Measurements from ENCODE around the gene CD300A.
"Not testable (repeated sequence)": the region's sequence is repeated elsewhere in the genome, so short reads cannot be mapped to it uniquely, and the experiment has no call there.

CD300A gene

GRCh38 chr17:74485022-74485743 lies 18.7 kb downstream of the CD300A start:
- no peak for DNase-seq

- DNase-seq, result no peak
Measured at GRCh38 chr17:74485841-74486240, 19.4 kb downstream of the CD300A start.

DNA sequence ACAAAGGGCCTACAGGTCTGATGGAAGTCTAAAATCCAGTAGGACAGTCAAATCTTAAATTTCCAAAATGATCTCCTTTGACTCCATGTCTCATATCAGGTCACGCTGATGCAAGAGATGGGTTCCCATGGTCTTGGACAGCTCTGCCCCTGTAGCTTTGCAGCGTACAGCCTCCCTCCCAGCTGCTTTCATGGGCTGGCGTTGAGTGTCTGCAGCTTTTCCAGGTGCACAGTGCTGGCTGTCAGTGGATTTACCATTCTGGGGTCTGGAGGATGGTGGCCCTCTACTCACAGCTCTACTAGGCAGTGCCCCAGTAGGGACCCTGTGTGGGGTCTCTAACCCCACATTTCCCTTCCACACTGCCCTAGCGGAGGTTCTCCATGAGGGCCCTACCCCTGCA lies 21.8 kb downstream of the CD300A start:
- DNase-seq, result not testable (repeated sequence)

DNA sequence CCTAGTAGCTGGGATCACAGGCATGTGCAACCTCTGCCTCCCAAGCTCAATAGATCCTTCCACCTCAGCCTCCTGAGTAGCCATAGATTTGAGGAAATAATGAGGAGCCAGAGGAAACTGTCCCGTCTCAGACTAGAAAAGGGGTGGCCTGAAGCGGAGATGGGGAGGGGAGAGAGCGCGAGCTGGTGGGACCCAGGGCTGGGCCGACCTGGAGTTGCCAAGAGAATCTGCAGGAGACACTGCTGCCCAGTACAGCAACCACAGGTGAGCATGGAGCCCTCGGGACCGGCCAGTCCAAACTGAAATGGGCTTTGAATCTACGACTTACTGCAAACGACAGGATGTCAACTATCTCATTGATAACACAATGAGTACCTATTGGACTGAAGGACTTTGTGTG lies 24.3 kb downstream of the CD300A start:
- DNase-seq, result no peak

DNA sequence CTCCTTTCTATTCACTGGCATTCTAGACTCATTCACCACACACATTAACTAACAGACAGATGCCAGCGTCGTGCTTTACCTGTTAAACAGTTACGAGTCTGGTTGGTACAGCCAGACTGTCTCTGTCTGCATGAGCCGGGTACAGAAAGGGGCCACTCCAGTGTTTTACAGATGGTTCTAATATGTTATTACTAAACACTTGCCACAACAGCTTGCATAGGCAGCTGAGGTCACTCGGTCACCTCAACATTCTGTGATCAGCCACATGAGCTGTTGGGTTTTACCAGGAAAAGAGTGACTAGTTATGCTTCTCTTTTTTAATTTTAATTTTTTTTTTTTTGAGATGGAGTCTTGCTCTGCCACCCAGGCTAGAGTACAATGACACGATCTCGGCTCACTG lies 25.2 kb downstream of the CD300A start:
- no peak for DNase-seq

DNA sequence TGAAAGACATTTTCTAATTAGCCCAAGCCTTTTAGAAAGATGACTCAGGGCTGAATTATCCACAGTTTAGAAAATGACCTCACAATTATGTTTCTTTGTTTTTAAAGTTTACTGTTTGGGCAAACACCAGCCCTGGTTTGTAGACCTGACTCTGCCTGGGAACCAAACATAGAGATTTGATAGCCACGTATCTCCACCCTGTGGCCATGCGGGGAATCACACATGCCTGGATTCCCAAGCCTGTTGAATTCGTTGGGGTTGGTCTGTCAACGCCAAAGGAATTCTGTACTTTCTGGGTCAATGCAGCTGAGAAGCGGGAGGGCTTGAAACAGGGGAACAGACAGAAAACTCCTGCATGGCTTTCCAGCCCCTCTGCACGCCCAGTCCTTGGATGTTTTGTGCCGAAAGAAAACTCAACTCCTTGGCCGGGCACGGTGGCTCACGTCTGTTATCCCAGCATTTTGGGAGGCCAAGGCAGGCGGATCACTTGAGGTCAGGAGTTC lies 26.9 kb downstream of the CD300A start:
- peak; percentile 58 to 66 for DNase-seq

DNA sequence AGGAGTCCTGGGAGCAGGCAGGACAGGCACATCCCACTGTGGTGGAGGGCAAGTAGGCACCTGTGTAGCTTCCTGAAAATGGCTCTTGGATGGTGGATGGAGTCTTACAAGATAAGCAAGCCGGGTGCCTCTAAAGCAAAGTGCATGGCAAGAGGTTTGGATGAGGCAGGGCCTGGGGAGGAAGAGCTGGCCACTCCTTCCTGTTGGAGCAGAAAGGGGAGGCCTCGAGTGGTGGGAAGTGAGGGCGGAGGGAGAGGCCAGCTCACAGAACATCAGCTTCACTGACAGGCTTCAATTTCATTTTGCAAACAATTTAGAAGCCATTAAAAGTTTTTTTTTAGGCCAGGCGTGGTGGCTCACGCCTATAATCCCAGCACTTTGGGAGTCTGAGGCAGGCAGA lies 31.0 kb downstream of the CD300A start:
- no peak for DNase-seq

DNA sequence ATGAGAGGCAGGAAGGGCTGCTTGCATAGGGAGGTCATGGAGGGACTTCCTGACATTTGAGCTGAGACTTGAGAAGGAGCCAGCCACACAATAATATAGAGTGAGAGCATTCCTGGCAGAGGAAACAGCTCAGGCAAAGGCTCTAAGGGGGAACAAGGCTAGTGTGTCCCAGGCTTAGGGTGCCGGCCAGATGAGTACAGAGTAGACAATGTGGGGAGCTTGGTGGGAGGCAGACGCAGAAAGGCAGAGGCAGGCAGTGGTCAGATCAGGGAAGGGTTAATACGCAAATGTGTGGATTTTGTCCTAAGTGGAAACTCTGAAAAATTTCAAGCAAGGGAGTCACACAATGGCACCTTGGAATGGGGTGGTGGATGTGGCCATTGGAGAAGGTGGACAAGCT lies 33.6 kb downstream of the CD300A start:
- no peak for DNase-seq

DNA sequence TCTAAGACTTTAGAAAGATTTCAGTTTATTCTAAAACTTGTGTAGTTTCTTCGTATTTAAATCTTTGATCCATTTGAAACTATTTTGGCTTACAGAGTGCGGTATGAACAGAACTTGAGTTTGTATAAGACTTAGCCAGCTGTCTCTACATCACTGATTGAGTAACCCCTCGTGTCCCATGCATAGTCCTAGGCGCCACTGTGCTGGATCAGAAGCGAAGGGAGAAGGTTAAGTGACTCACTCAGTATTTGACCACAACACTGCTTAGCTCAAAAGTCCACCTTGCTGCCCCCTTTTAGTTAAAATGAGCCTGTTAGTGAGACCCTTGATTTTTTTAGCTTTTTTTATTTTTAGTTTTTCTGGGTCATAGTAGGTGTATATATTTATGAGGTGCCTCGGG lies 36.4 kb downstream of the CD300A start:
- no peak for DNase-seq

GRCh38 chr17:74503949-74504348 lies 37.5 kb downstream of the CD300A start:
- not testable (repeated sequence) for DNase-seq

DNA sequence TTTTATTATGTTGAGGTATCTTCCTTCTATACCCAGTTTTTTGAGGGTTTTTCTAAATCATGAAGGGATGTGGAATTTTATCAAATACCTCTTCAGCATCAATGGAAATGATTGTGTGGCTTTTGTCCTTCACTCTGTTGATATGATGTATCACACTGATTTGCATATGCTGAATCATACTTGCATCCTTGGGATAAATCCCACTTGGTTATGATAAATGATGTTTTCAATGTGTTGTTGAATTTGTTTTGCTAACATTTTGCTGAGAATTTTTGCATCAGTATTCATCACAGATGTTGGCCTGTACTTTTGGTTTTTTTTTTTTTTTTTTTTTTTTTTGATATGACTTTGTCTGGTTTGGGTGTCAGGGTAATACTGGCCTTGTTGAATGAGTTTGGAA lies 41.7 kb downstream of the CD300A start:
- DNase-seq, result no peak

DNA sequence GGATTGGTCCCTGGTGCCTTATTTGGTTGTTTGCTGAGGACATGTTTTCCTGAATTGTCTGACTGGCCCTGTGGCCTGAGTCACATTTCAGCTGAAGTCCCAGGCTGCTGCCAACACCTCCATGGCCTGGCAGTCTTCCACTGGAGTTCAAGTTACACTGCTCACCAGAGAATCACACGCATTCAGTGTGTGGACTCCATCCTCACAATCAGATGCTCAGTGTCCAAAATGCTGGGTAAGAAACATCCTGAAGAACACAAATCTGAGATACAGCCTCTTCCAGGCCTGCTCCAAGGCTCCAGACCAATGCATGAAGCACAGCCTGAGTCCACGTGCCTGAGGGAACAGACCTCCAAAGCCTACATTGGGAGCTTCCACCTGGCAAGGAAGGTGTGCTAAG lies 45.6 kb downstream of the CD300A start:
- no peak for DNase-seq

- DNase-seq, result no peak
Measured at GRCh38 chr17:74512624-74513091, 46.2 kb downstream of the CD300A start.

DNA sequence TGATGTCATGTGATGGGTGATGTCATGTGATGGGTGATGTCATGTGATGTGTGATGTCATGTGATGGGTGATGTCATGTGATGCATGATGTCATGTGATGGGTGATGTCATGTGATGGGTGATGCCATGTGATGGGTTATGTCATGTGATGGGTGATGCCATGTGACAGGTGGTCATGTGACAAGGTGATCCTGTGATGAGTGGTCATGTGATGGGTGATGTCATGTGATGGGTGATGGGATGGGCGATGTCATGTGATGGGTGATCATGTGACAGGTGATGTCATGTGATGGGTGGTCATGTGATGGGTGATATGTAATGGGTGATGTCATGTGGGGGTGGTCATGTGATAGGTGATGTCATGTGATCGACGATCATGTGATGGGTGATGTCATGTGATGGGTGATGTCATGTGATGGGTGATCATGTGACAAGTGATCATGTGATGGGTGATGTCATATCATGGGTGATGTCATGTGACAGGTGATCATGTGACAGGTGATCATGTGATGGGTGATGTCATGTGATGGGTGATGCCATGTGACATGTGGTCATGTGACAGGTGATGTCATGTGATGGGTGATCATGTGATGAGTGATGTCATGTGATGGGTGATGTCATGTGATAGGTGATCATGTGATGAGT lies 47.7 kb downstream of the CD300A start:
- DNase-seq, result no peak

GRCh38 chr17:74514632-74515334 lies 48.3 kb downstream of the CD300A start:
- DNase-seq, result no peak

DNA sequence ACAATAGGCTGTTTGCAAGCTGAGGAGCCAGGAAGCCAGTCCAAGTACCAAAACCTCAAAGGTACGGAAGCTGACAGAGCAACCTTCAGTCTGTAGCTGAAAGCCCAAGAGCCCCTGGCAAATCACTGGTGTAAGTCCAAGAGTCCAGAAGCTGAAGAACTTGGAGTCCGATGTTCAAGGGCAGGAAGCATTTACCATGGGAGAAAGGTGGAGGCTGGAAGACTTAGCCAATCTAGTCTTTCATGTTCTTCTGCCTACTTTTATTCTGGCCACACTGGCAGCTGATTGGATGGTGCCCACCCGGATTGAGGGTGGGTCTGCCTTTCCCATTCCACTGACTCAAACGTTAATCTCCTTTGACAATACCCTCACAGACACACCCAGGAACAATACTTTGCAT lies 49.5 kb downstream of the CD300A start:
- no peak for DNase-seq

DNA sequence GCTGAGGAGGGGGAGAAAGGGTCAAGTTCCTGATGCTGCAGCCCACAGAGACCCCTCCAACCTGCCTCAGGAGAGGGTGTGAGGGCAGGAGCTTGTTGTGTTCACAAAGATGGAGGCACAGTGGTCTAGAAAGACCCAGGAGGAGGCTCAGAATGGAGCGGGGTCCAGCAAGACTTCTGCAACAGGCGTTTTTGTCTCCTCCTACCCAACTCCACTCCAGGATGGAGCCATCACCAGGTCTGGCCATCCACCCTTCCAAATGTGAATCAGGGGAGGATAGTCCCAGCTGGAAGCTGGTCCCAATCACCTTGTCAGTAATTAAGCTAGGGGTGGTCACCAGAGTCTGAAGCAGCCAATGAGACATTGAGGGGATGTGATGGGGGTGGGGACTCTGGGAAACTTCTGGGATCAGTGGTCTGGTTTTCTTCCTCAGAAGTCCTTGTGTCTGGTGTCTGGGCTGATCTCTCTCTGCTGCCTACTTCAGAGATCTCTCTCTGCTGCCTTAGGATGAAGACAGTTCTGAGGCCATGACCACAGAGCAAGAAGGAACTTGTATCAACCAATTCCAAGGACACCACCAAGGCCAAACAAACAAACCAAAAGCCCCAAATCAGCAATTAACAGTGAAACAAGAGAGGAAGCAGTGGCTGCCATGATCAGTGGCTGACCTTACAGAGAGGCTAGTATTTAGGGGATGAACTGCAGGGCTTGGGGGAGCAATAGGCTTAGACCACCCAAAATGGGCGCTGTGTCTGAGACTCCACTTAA lies 50.3 kb downstream of the CD300A start:
- DNase-seq, result no peak

DNA sequence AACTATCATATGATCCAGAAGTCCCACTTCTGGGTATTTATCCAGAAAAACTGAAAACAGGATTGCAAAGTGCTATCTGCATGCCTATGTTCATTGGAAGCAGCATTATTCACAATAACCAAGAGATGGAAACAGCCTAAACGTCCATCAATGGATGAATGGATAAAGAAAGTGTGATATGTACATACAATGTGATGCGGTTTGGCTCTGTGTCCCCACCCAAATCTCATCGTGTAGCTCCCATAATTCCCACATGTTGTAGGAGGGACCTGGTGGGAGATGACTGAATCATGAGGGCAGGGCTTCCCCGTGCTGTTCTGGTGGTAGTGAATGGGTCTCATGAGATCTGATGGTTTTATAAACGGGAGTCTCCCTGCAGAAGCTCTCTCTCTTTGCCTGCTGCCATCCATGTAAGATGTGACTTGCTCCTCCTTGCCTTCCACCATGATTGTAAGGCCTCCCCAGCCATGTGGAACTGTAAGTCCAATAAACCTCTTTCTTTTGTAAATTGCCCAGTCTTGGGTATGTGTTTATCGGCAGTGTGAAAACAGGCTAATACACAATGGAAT lies 52.1 kb downstream of the CD300A start:
- DNase-seq, result not testable (repeated sequence)

- DNase-seq, result no peak
Measured at GRCh38 chr17:74520016-74520434, 53.6 kb downstream of the CD300A start.

GRCh38 chr17:74520790-74521480 lies 54.5 kb downstream of the CD300A start:
- DNase-seq, result no peak

GRCh38 chr17:74521701-74522201 lies 55.3 kb downstream of the CD300A start:
- no peak for DNase-seq
